Measurements from ENCODE around the gene SH3TC2.

DNA sequence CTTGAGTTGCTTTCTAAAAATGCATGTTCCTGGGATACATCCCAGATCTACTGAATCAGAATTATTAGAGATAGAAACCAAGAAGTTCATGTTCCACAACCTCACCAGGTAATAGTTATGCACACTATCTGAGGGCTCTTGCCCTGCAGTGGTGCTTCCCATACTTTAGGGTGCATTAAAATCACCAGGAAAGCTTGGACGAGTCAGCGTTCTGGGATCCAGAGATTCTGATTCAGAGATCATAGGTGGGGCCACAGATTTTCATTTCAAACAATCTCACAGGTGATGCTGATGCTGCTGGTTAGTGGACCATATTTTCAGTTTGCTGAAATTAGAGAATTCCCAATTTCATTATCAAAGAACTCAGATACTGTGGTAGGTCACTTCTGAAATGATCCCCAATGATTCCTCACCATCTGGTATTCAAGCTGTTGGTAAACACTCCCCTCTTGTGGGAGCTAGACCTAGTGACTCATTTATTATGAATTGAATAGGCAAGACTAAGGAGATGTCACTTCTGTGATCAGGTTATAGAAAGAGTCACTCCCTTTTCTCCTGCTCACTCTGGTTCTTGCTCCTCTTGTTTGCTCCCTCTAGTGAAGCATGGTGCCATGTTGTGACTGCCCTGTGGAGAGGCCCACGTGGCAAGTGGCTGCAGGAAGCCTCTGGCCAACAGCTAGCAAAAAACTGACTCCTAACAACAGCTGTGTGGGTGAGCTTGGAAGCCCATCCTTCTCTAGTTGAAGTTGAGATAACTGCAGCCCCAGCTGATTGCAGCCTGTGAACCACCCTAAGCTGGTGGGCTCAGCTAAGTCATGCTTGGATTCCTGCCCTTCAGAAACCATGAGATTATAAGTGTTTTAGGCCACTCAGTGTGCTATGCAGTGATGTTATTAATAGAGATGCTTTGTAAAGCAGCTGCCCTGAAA is 59.8 kb downstream of the SH3TC2 start:
- no peak for TF ChIP-seq ZNF121 (tag by site-specific recombination; IDR thresholded peaks at IDR 0.05)
- TF ChIP-seq, protein P1, sequence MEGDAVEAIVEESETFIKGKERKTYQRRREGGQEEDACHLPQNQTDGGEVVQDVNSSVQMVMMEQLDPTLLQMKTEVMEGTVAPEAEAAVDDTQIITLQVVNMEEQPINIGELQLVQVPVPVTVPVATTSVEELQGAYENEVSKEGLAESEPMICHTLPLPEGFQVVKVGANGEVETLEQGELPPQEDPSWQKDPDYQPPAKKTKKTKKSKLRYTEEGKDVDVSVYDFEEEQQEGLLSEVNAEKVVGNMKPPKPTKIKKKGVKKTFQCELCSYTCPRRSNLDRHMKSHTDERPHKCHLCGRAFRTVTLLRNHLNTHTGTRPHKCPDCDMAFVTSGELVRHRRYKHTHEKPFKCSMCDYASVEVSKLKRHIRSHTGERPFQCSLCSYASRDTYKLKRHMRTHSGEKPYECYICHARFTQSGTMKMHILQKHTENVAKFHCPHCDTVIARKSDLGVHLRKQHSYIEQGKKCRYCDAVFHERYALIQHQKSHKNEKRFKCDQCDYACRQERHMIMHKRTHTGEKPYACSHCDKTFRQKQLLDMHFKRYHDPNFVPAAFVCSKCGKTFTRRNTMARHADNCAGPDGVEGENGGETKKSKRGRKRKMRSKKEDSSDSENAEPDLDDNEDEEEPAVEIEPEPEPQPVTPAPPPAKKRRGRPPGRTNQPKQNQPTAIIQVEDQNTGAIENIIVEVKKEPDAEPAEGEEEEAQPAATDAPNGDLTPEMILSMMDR (tag by site-specific recombination; IDR thresholded peaks at IDR 0.05) = no peak
- TF ChIP-seq TCF7L2 (IDR thresholded peaks at IDR 0.05; ENCODE audit: borderline replicate concordance, low read depth, low read length) = no peak
- no peak for TF ChIP-seq ZNF266 (tag by site-specific recombination; IDR thresholded peaks at IDR 0.05; ENCODE audit: low read depth)
- TF ChIP-seq ZNF530 (tag by site-specific recombination; IDR thresholded peaks at IDR 0.05; ENCODE audit: low read depth) = no peak
- TF ChIP-seq ZNF629 (tag by site-specific recombination; IDR thresholded peaks at IDR 0.05) = no peak
- TF ChIP-seq ZBTB8A (tag by site-specific recombination; IDR thresholded peaks at IDR 0.05) = no peak
- TF ChIP-seq, protein P2, sequence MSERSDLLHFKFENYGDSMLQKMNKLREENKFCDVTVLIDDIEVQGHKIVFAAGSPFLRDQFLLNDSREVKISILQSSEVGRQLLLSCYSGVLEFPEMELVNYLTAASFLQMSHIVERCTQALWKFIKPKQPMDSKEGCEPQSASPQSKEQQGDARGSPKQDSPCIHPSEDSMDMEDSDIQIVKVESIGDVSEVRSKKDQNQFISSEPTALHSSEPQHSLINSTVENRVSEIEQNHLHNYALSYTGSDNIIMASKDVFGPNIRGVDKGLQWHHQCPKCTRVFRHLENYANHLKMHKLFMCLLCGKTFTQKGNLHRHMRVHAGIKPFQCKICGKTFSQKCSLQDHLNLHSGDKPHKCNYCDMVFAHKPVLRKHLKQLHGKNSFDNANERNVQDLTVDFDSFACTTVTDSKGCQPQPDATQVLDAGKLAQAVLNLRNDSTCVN (tag by site-specific recombination; optimal IDR thresholded peaks at IDR 0.05) = no peak
- no peak for TF ChIP-seq ZNF776 (tag by site-specific recombination; IDR thresholded peaks at IDR 0.05; ENCODE audit: borderline replicate concordance)
- no peak for TF ChIP-seq KLF16 (tag by site-specific recombination; IDR thresholded peaks at IDR 0.05)

All from HEK293 (cell line).